Thymus (tissue), 11 donors: ENCODE measurements around the gene TMEM45B. TPM values are rescaled to one million over a fixed set of nuclear protein-coding genes. Genes with fewer than 3 reads are reported as not detected.

Source experiments
- DNase-seq, 9 donors: peaks; one replicate each; pipeline ENCODE4 v3.0.0-alpha.2; 2013; ENCODE audit warnings: low spot score in 9 of 9, low read depth in 6 of 9, missing footprints in 1 of 9
- H3K27ac ChIP-seq, 2 donors: one replicate each; pipeline ENCODE4 v1.5.1; 2013; ENCODE audit warnings: control low read depth in 1 of 2, low read depth in 1 of 2, low read length in 1 of 2, mild to moderate bottlenecking in 1 of 2, moderate library complexity in 1 of 2
- H3K27me3 ChIP-seq, 2 donors: one replicate each; pipeline ENCODE4 v1.5.1; 2013; ENCODE audit warnings: low read length in 1 of 2; ENCODE audit not compliant: control insufficient read depth in 2 of 2, insufficient read depth in 1 of 2
- H3K36me3 ChIP-seq, 2 donors: one replicate each; pipeline ENCODE4 v1.5.1; 2013; ENCODE audit warnings: low read length in 1 of 2, mild to moderate bottlenecking in 1 of 2, moderate library complexity in 1 of 2; ENCODE audit not compliant: control insufficient read depth in 2 of 2, insufficient read depth in 2 of 2
- H3K4me1 ChIP-seq, 2 donors: one replicate each; pipeline ENCODE4 v1.5.1; 2013; ENCODE audit warnings: low read length in 2 of 2; ENCODE audit not compliant: control insufficient read depth in 2 of 2, insufficient read depth in 2 of 2
- H3K4me3 ChIP-seq, 2 donors: one replicate each; pipeline ENCODE4 v1.5.1; 2013; ENCODE audit warnings: low read length in 2 of 2, control low read depth in 1 of 2, mild to moderate bottlenecking in 1 of 2
- H3K9me3 ChIP-seq, 2 donors: one replicate each; pipeline ENCODE4 v1.5.1; 2013; ENCODE audit warnings: low read length in 1 of 2, mild to moderate bottlenecking in 1 of 2; ENCODE audit not compliant: control insufficient read depth in 2 of 2, insufficient read depth in 1 of 2
- WGBS: extraction: QIAGEN DNeasy Blood & Tissue Kit; methylation state at CpG from one replicate; pipeline ENCODE4 v1.1.7; 2013; 5-methylcytosine and 5-hydroxymethylcytosine counted together
- polyA plus RNA-seq: library from polyadenylated mRNA; stranded (reverse); fragments of 200-250 nt; gene quantifications from one replicate; pipeline ENCODE4 v1.2.3, GENCODE V29; 2013
- total RNA-seq: library from RNA; stranded (reverse); fragments of 120-200 nt; gene quantifications from one replicate; pipeline ENCODE4 v1.2.4, GENCODE V29; 2013
- donor health status: healthy.

The TMEM45B gene
- total and polyA plus RNA-seq, 2 donors: 0.38 to 3.4 TPM

DNA sequence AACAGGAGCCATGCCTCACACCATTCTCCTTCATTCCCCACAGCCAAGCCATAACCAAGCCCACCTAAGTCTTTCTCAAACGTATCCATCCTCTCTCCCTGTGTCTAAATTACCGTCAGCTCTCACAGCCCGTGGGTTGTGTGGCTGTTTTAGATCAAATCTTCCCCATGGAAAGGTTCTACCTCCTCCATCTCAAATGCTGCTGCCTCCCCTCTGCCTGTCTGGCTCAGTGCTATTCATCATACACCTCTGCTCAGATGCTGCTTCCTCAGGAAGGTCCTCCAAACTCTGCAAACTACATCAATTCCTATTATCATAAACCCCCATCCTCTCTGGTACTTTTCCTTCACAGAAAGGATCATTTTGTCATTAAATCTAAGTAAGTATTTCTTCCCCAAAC lies 64.7 kb downstream of the TMEM45B start:
- no peaks in the 10 kb centered on the region for H3K4me1 ChIP-seq
- H3K9me3 ChIP-seq: no peaks in the 10 kb centered on the region
- no peak for DNase-seq
- H3K4me3 ChIP-seq: no peak overlapping the region
- H3K36me3 ChIP-seq: peaks cover 87 to 94% of the 10 kb centered on the region in 2 donors
- H3K27me3 ChIP-seq: no peaks in the 10 kb centered on the region
- 95% methylated on average over 3 of the region's 3 CpGs for WGBS
- H3K27ac ChIP-seq: no peak overlapping the region

DNA sequence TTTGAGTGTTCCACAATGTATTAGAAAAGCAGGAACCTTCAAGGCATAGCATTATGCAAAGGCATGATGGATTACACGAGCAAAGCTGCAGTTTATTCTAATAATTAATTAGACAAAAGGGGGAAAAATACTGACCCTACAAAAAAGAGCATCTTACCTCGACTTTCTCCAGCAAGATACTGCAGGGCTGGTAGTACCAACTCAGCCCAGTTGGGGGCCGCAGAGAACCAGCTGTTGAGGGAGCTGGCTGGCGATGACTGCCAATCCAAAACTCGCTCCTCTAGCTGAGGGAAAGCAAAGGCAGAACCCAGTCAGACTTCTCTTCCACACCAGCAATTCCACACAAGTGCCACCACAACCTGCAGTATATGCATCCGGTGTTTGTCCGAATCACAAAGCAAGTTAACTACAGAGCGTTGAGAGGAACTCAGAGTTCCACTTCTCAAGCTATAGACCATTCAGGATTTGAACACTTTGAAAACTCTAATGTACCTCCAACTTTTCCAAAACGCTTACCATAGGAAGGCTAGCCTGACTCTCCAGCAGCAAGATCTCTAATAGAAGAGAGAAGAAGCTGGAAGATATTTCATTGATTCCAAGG lies 66.0 kb downstream of the TMEM45B start:
- no peaks in the 10 kb centered on the region for H3K9me3 ChIP-seq
- no peak overlapping the region for H3K4me3 ChIP-seq
- peak in 3 of 9 donors; percentile 13 to 35 (median 34) for DNase-seq
- WGBS: 89% methylated on average over 9 of the region's 9 CpGs
- no peaks in the 10 kb centered on the region for H3K4me1 ChIP-seq
- peaks cover 91 to 94% of the 10 kb centered on the region in 2 donors for H3K36me3 ChIP-seq
- no peak overlapping the region for H3K27ac ChIP-seq
- H3K27me3 ChIP-seq: no peaks in the 10 kb centered on the region

DNA sequence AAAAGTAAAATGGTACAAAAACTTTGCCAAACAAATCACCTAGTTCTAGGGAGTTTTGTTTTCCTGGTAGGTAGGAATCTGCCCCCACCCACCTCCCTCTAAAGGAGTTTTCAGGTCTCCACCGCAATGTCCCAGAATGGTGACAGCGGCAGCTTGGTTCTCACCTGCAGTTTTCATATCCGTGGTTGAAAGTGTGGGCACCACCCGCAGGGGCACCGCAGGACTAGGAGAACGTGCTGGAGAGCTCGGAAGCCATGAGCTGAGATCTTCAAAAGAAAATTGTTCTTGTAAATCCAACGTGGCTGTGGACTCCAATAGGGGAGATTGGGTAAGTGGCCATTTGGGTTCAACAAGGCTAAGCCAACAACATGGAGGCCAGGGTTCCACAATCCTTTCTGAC lies 68.9 kb downstream of the TMEM45B start:
- Histone ChIP-seq H3K36me3 (peaks cover 78 to 89% of the 10 kb centered on the region in 2 donors), H3K27me3 (no peaks in the 10 kb centered on the region), H3K9me3 (no peaks in the 10 kb centered on the region), H3K27ac (no peak overlapping the region), H3K4me3 (no peak overlapping the region), H3K4me1 (peaks cover 0 to 5% of the 10 kb centered on the region in 2 donors)
- DNase-seq: no peak
- 97% methylated on average over 8 of the region's 8 CpGs for WGBS

DNA sequence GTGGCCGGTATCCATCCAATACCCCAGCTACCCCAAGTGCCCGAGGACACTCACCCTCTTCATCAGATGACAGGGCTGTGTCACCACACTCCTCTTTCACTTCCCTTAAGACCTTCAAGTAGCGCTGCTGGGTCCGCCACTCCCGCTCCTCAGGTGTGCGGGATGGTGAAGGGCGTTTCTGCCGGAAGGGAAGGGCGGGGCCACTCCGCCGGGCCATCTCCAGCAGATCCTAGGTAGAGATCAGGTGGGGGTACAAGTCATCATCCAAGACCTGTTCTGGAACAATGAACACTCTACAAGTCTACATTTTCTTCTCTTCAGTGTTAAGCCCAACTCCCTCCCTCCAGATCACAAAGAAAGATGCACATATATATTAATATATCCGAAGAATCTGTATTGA lies 69.7 kb downstream of the TMEM45B start:
- Histone ChIP-seq H3K36me3 (peaks cover 71 to 86% of the 10 kb centered on the region in 2 donors), H3K27me3 (no peaks in the 10 kb centered on the region), H3K4me1 (peaks cover 0 to 5% of the 10 kb centered on the region in 2 donors), H3K27ac (no peak overlapping the region), H3K9me3 (no peaks in the 10 kb centered on the region), H3K4me3 (no peak overlapping the region)
- DNase-seq: no peak
- WGBS: 97% methylated on average over 12 of the region's 12 CpGs

DNA sequence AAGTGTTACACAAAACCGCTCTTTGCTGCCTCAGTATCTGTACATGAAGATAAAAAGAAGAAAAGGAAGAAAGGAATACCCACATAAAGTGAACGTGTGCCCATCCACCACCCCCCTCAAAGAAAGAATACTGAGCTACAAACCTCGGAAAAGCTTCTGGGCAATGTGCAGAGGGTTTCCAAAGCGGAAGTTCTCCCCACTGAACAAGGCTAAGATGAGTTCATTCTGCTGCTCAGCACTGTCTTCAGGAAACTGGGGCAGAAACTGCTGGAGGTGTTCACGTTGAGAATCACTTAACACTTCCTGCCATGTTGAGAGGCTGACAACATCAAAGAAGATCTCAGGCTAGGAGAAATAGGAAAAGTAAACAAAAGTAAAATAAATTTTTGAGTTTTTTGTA lies 72.8 kb downstream of the TMEM45B start:
- 59% methylated on average over 5 of the region's 5 CpGs for WGBS

DNA sequence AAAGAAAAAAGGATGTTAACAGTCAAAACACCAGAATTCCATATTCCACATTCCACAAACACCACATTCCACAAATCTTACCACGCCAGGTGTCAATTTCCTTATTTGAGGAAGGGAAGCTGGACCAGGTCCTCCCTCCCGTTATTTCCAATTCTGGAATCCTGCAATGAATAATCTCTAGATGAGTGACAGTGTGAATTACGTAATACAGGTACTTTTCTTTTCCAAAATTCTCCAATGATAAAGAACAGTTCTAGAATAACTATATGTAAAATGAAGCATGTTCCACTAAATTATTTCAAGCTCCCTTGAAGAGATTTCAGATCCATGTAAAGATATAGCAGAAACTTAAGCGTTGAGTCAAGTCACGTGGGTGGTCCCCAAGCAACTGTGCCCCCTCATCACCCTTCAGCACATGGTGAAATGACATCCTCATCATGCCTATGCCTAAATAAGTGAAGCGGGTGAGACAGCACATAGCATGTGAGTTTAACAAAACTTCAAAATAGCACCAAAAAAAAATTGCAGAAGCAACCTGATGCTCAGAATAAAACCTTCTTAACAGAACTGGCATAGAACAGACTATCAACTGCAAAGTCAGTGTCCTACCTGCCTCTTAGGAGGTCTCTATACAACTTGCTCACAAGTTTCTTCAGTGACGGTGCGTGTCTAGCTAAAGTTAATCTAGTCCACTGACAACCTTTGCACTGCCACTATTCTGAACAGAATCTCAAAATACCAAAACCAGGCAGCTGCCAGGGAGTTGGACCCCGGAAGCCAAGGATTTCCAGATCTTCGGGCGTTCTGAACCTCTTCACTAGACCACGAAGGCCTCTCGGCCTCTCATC lies 78.9 kb downstream of the TMEM45B start:
- peak in 3 of 9 donors; percentile 10 to 17 (median 11) for DNase-seq
- WGBS: 31% methylated on average over 13 of the region's 13 CpGs
- Histone ChIP-seq H3K9me3 (no peaks in the 10 kb centered on the region), H3K36me3 (peaks cover 0 to 14% of the 10 kb centered on the region in 2 donors), H3K27ac (peak overlapping the region; percentile 44 to 86), H3K27me3 (no peaks in the 10 kb centered on the region), H3K4me3 (peak overlapping the region; percentile 78 to 90), H3K4me1 (peaks cover 10 to 11% of the 10 kb centered on the region in 2 donors)

More for the DNA sequence above, 72.8 kb downstream of the TMEM45B start:
- H3K4me3 ChIP-seq: no peak overlapping the region
- H3K27me3 ChIP-seq: no peaks in the 10 kb centered on the region
- H3K27ac ChIP-seq: peak overlapping the region in 1 of 2 donors; percentile 9
- no peaks in the 10 kb centered on the region for H3K9me3 ChIP-seq
- DNase-seq: peak in 6 of 9 donors; percentile 27 to 81 (median 62)
- H3K36me3 ChIP-seq: peaks cover 46 to 66% of the 10 kb centered on the region in 2 donors
- H3K4me1 ChIP-seq: peaks cover 0 to 5% of the 10 kb centered on the region in 2 donors

DNA sequence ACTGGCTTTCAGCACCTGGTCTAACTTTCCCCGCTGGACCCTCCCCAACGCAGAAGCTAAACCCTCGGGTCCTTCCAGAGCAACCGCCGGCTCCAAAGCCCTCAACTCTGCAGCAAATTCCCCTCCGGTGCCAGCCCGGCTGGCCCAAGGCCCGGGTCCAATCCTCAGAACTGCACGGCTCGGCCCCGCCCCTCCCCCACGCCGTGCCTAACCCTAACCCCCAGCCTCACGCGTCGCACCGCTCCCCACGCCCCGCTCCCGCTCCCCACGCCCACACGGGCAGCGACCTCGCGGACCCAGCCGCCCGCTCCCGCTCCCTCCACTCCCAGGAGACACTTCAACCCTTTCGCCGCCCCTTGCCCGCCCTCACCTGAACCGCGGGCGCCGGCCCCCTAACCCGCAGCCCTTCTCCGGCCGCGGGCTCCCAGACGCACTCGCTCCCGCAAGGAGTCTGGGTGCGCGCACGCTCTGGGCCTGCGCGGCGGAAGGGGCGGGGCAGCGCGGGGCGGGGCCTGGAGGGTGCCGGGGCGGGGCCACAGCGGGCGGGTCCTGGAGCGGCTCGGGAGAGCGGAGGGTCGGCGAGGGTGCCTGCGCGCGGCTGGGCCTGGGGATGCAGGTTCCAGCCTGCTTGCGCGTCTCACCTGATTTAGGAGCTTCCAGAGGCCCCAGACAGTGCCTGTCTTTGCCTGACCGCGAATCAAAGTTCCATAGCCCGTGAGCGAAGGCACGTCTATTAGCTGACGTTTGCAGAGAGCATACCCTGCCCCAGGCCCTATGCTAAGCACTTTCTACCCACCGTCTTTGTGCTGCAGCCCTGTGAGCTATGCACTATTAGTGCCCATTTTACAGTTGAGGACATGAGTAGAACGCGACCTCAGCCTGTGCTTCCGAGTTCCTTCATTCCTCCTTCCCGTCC lies 79.7 kb downstream of the TMEM45B start, which contains the start of gene NFRKB:
Gene NFRKB (minus strand): TSS at position 453 of the 916 bp plus-strand sequence. CDS start 2,729 bp downstream, outside the sequence.
- 3% methylated on average over 77 of the region's 77 CpGs for WGBS
- H3K27ac ChIP-seq: peak within 1 kb of the TSS; percentile 70 to 86

DNA sequence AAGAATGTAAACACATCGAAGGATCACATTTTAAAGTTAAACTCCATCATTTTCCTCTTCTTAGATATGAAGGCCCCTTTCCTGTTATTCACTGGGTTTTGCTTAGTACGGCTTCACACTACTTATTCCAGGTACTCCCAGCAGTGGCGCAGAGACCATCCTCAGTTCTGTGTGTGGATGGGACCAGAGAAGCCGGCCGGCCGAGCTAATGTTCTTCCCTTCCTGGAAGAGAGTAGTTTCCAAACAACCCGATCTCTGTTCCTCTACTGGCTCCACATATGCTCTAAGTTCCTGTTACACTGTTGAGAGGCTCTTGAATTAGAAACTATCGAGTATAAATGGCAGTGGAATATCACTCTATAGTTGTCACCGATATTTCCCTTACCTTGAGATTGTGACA lies 80.4 kb downstream of the TMEM45B start:
- WGBS: 84% methylated on average over 9 of the region's 9 CpGs
- Histone ChIP-seq H3K4me3 (peak overlapping the region; percentile 78 to 90), H3K4me1 (peaks cover 10 to 11% of the 10 kb centered on the region in 2 donors), H3K27me3 (no peaks in the 10 kb centered on the region), H3K9me3 (no peaks in the 10 kb centered on the region), H3K36me3 (peaks cover 0 to 8% of the 10 kb centered on the region in 2 donors), H3K27ac (peak overlapping the region in 1 of 2 donors; percentile 70)
- no peak for DNase-seq

More for the DNA sequence above, 79.7 kb downstream of the TMEM45B start, which contains the start of gene NFRKB:
- peak within 1 kb of the TSS; percentile 78 to 90 for H3K4me3 ChIP-seq
- peak in 8 of 9 donors; percentile 58 to 92 (median 76) for DNase-seq
- H3K4me1 ChIP-seq: peaks cover 10 to 11% of the 10 kb centered on the region in 2 donors
- H3K9me3 ChIP-seq: no peaks in the 10 kb centered on the region
- H3K27me3 ChIP-seq: no peaks in the 10 kb centered on the region
- peaks cover 0 to 8% of the 10 kb centered on the region in 2 donors for H3K36me3 ChIP-seq
